SU-DHL-6 (cell line): ENCODE results near the gene SURF6.
"Not testable (repeated sequence)": the region's sequence is repeated elsewhere in the genome, so short reads cannot be mapped to it uniquely, and the experiment has no call there.

Experiments
- H2AFZ ChIP-seq: fragments of 200-600 bp; sonication (generic); 2 replicates; pipeline ENCODE4 v1.6.1; 2014; ENCODE audit warnings: low read depth, mild to moderate bottlenecking, moderate library complexity, mixed read lengths, antibody characterized with exemption, low read length; ENCODE audit not compliant: severe bottlenecking
- H3F3A ChIP-seq: fragments of 200-600 bp; shearing (Covaris generic); 2 replicates; pipeline ENCODE4 v1.6.0; 2016; ENCODE audit warnings: antibody characterized with exemption, mild to moderate bottlenecking; ENCODE audit not compliant: insufficient read depth
- H3K27ac ChIP-seq: fragments of 200-600 bp; sonication (generic); 2 replicates; pipeline ENCODE4 v1.5.1; 2016; ENCODE audit warnings: low read depth, mild to moderate bottlenecking, low read length, moderate library complexity, mixed read lengths
- H3K27me3 ChIP-seq: fragments of 200-600 bp; sonication (generic), shearing (Covaris generic); 2 replicates; pipeline ENCODE4 v1.6.0; 2014; ENCODE audit warnings: mild to moderate bottlenecking, low read length
- H3K36me3 ChIP-seq: fragments of 200-600 bp; sonication (generic); 2 replicates; pipeline ENCODE4 v1.6.1; 2014; ENCODE audit warnings: mild to moderate bottlenecking, low read length, mixed read lengths
- H3K4me2 ChIP-seq: fragments of 300-600, 200-600 bp; shearing (Covaris generic), sonication (generic); 2 replicates; pipeline ENCODE4 v1.6.0; 2014; ENCODE audit warnings: low read length, low read depth, mild to moderate bottlenecking; ENCODE audit not compliant: poor library complexity, severe bottlenecking
- H3K4me3 ChIP-seq: fragments of 200-600 bp; sonication (generic); 2 replicates; pipeline ENCODE4 v1.5.1; 2014; ENCODE audit warnings: antibody characterized with exemption, low read length, mild to moderate bottlenecking, mixed read lengths; ENCODE audit not compliant: insufficient read depth, poor library complexity, severe bottlenecking
- H3K79me2 ChIP-seq: fragments of 200-600 bp; sonication (generic); 2 replicates; pipeline ENCODE4 v1.6.1; 2014; ENCODE audit warnings: mild to moderate bottlenecking, low read length, moderate library complexity; ENCODE audit not compliant: insufficient read depth
- H3K9ac ChIP-seq: fragments of 200-600 bp; sonication (generic); 2 replicates; pipeline ENCODE4 v1.7.0; 2014; ENCODE audit warnings: mild to moderate bottlenecking, low read length
- H3K9me2 ChIP-seq: fragments of 200-600 bp; sonication (generic); replicated peaks from 2 replicates; pipeline ENCODE4 v1.6.1; 2014; ENCODE audit warnings: low read length; ENCODE audit not compliant: insufficient read depth
- H3K9me3 ChIP-seq: fragments of 200-600 bp; sonication (generic); 2 replicates; pipeline ENCODE4 v1.6.1; 2014; ENCODE audit warnings: low read length, mixed read lengths; ENCODE audit not compliant: insufficient read depth
- H4K20me1 ChIP-seq: fragments of 200-600 bp; sonication (generic); 2 replicates; pipeline ENCODE4 v1.6.1; 2014; ENCODE audit warnings: low read depth, mild to moderate bottlenecking, antibody characterized with exemption, low read length, moderate library complexity, mixed read lengths
- EZH2phosphoT487 ChIP-seq: fragments of 200-600 bp; sonication (generic), shearing (Covaris generic); conservative IDR thresholded peaks from 2 replicates; pipeline ENCODE4 v1.6.1; 2018; ENCODE audit warnings: mild to moderate bottlenecking, antibody characterized with exemption, low read length, moderate library complexity, mixed read lengths
- TF ChIP-seq, protein P1 (sequence below): fragments of 200-600 bp; sonication (generic); IDR thresholded peaks from one replicate; pipeline ENCODE4 v1.5.1; 2017; ENCODE audit warnings: antibody characterized with exemption, mild to moderate bottlenecking, low read length, moderate library complexity; ENCODE audit not compliant: insufficient read depth, poor library complexity, severe bottlenecking

The SURF6 gene

GRCh38 chr9:133379153-133380086 lies 43.4 kb upstream of the SURF6 start:
- no peak for TF ChIP-seq EZH2phosphoT487
- TF ChIP-seq, protein P1, sequence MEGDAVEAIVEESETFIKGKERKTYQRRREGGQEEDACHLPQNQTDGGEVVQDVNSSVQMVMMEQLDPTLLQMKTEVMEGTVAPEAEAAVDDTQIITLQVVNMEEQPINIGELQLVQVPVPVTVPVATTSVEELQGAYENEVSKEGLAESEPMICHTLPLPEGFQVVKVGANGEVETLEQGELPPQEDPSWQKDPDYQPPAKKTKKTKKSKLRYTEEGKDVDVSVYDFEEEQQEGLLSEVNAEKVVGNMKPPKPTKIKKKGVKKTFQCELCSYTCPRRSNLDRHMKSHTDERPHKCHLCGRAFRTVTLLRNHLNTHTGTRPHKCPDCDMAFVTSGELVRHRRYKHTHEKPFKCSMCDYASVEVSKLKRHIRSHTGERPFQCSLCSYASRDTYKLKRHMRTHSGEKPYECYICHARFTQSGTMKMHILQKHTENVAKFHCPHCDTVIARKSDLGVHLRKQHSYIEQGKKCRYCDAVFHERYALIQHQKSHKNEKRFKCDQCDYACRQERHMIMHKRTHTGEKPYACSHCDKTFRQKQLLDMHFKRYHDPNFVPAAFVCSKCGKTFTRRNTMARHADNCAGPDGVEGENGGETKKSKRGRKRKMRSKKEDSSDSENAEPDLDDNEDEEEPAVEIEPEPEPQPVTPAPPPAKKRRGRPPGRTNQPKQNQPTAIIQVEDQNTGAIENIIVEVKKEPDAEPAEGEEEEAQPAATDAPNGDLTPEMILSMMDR, result no peak
- Histone ChIP-seq H3K4me2 (no peak overlapping the region), H3K36me3 (no peaks in the 10 kb centered on the region)

DNA sequence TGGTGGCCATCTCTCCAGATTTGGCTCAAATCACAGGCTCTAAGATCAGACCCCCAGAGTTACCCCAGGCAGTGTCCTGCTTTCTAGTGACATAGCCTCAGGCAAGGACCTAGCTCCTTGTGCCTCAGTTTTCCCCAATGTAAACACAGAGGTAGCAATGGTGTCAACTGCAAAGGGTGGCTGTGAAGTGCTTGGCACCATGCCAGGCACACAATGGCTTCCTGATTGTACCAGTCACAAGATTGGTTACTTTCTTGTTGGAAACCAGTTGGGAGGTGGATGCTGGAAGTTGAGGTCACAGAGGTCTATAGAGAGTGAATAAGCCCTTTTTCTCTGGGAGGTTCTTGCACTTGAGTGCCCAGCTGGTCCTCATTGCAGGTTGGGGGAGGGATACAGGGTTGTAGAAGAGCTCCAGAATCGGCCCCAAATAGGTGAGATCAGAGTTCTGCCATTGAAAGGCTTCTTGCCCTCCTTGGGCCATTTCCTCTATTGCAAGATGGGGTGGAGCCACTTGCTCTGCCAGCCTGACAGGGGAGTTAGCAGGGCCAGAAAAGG lies 42.5 kb upstream of the SURF6 start:
- peaks cover 21% of the 10 kb centered on the region for H3K79me2 ChIP-seq
- no peak overlapping the region for H3K4me2 ChIP-seq
- H3K27me3 ChIP-seq, result no peaks in the 10 kb centered on the region

More at GRCh38 chr9:133379153-133380086, 43.4 kb upstream of the SURF6 start:
- no peak overlapping the region for H3K9ac ChIP-seq
- no peaks in the 10 kb centered on the region for H3K9me2 ChIP-seq
- H2AFZ ChIP-seq, result no peak overlapping the region
- peaks cover 5% of the 10 kb centered on the region; the same call in 1 of the 2 replicates for H3F3A ChIP-seq
- peaks cover 12% of the 10 kb centered on the region for H3K79me2 ChIP-seq
- no peaks in the 10 kb centered on the region for H4K20me1 ChIP-seq
- H3K9me3 ChIP-seq, result no peaks in the 10 kb centered on the region; the same call in 1 of the 2 replicates
- H3K27me3 ChIP-seq, result no peaks in the 10 kb centered on the region
- no peak overlapping the region for H3K27ac ChIP-seq
- no peak overlapping the region for H3K4me3 ChIP-seq

GRCh38 chr9:133377721-133378216 lies 41.8 kb upstream of the SURF6 start:
- no peaks in the 10 kb centered on the region for H3K36me3 ChIP-seq
- H3K27me3 ChIP-seq, result no peaks in the 10 kb centered on the region
- no peak overlapping the region for H3K4me2 ChIP-seq
- H3K27ac ChIP-seq, result no peak overlapping the region
- peaks cover 27% of the 10 kb centered on the region for H3K79me2 ChIP-seq
- no peaks in the 10 kb centered on the region for H3K9me2 ChIP-seq
- H3K9me3 ChIP-seq, result no peaks in the 10 kb centered on the region; the same call in 1 of the 2 replicates
- H3K9ac ChIP-seq, result no peak overlapping the region
- no peak overlapping the region for H3K4me3 ChIP-seq
- H4K20me1 ChIP-seq, result no peaks in the 10 kb centered on the region; the same call in 1 of the 2 replicates
- TF ChIP-seq, protein P1, result no peak
- TF ChIP-seq EZH2phosphoT487, result no peak
- no peak overlapping the region for H2AFZ ChIP-seq
- H3F3A ChIP-seq, result peaks cover 5% of the 10 kb centered on the region; the same call in 1 of the 2 replicates

More for the DNA sequence above, 42.5 kb upstream of the SURF6 start:
- no peaks in the 10 kb centered on the region for H3K36me3 ChIP-seq
- no peaks in the 10 kb centered on the region for H3K9me2 ChIP-seq
- H3K9me3 ChIP-seq, result no peaks in the 10 kb centered on the region; the same call in 1 of the 2 replicates
- H2AFZ ChIP-seq, result no peak overlapping the region
- H4K20me1 ChIP-seq, result no peaks in the 10 kb centered on the region
- peaks cover 5% of the 10 kb centered on the region; the same call in 1 of the 2 replicates for H3F3A ChIP-seq
- H3K27ac ChIP-seq, result no peak overlapping the region
- H3K4me3 ChIP-seq, result no peak overlapping the region
- H3K9ac ChIP-seq, result no peak overlapping the region
- no peak for TF ChIP-seq EZH2phosphoT487
- TF ChIP-seq, protein P1, result no peak

- not testable (repeated sequence) for H3K9me2 ChIP-seq, H3F3A ChIP-seq, H2AFZ ChIP-seq, H3K9me3 ChIP-seq, H3K4me3 ChIP-seq, H3K9ac ChIP-seq, H3K27me3 ChIP-seq, H3K36me3 ChIP-seq, H3K27ac ChIP-seq, H4K20me1 ChIP-seq, H3K4me2 ChIP-seq
- peaks cover 32% of the 10 kb centered on the region for H3K79me2 ChIP-seq
Measured at GRCh38 chr9:133377280-133377679, 41.3 kb upstream of the SURF6 start.
